ENCODE measurements around the gene CD300H.

GRCh38 chr17:74584292-74585060, 17.2 kb upstream of the CD300H start:
- no peak for TF ChIP-seq CTCF (IDR thresholded peaks at IDR 0.05)
- TF ChIP-seq POLR2A (IDR thresholded peaks at IDR 0.05), result no peak
